ENCODE data around the gene COLQ.
A peak's percentile ranks its signal among the peaks of the same experiment; 100 is the strongest.
"Not testable (repeated sequence)": the region's sequence is repeated elsewhere in the genome, so short reads cannot be mapped to it uniquely, and the experiment has no call there.

COLQ gene

DNA sequence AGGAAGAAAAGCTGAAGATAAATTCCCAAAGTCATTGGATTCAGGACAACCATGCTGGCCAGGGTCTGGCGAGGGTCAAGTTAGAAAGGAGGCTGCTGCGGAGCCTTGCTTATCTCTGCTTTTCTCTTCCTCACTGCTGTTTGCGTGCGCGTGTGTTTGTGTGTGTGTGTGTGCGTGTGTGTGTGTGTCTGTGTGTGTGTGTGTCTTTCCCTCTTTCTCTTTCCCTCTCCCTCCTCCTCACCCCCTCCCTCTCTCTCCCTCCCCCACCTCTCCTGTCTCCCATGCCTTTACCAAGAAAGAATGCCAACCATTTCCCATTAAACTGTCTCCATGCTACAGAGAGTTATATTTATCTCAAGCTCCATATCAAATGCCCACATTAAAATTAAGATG lies at the start of gene COLQ:
Gene COLQ (minus strand): TSS at position 134 of the 393 bp plus-strand sequence. CDS start 81 bp downstream, at position 53.
- no peak for DNase-seq (ENCODE audit: low read depth in 4 of 4, low spot score in 1 of 4)

DNA sequence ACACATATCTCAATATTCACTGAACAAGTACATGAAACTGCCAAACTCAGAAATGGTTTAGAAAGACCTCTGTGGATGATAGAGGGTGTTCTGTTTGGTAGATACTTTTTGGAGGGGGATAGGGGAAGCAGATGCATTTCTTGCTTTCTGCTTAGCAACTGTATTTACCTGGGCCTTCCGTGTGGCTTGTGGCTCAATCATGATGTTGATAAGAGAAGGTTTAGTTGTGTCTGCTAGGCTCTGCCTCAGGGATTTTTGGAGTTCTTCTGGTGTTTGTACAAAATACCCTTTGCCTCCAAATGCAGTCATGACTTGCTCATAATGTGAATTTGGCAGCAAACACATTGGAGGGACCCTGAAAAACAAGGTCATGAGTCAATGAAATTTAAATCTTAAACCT lies 41.7 kb upstream of the COLQ start:
- no peak for DNase-seq (ENCODE audit: low read depth in 4 of 4, low spot score in 1 of 4)

GRCh38 chr3:15562560-15562959 lies 41.1 kb upstream of the COLQ start:
- no peak for DNase-seq (ENCODE audit: low read depth in 4 of 4, low spot score in 1 of 4)

GRCh38 chr3:15558581-15558980 lies 37.1 kb upstream of the COLQ start:
- DNase-seq (ENCODE audit: low read depth in 4 of 4, low spot score in 1 of 4), result no peak

- peak in 2 of 4 experiments; percentile 11 to 26 for DNase-seq (ENCODE audit: low read depth in 4 of 4, low spot score in 1 of 4)
These were observed 36.0 kb upstream of the COLQ start for GRCh38 chr3:15557511-15557946.

DNA sequence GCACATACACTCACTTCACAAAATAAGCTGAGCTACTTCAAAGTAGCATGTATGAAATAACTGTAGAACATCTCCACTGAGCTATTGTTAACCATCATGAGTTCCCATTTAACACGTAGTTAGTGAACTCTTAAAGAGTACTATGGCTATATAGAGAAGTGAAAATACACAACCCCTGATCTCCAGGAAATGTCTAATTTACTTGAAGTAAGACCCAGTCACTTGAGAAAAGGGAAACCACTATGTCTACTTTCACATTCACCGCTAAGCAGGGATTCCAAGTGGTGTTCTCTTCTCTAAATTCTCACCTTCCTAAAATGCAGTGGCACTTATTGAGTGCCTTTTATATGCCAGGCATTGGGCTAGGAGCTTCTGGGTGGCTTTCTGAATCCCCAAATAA lies 35.0 kb upstream of the COLQ start:
- DNase-seq (ENCODE audit: low read depth in 4 of 4, low spot score in 1 of 4), result no peak

DNA sequence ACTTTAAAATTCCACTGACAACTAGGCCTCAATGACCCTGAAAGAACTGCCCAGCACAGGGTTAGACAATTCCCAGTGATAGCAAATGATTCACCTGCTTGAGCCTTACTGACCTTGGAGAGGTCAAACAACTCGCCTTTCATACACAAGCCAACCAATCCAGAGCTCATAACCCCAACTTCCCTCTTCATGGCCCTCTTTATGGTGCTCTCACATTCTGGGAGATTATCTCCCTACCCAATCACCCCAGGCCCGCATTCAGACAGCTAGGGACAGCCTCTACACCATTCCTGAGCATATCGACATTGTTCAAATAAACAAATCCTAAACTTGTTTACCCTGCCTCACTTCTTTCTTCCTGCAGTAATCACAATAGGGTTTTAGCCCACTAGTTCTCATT lies 32.2 kb upstream of the COLQ start:
- DNase-seq (ENCODE audit: low read depth in 4 of 4, low spot score in 1 of 4), result no peak

- no peak for DNase-seq (ENCODE audit: low read depth in 4 of 4, low spot score in 1 of 4)
These were observed 30.4 kb upstream of the COLQ start for GRCh38 chr3:15551902-15552301.

GRCh38 chr3:15549846-15550245 lies 28.3 kb upstream of the COLQ start:
- DNase-seq (ENCODE audit: low read depth in 4 of 4, low spot score in 1 of 4), result no peak

DNA sequence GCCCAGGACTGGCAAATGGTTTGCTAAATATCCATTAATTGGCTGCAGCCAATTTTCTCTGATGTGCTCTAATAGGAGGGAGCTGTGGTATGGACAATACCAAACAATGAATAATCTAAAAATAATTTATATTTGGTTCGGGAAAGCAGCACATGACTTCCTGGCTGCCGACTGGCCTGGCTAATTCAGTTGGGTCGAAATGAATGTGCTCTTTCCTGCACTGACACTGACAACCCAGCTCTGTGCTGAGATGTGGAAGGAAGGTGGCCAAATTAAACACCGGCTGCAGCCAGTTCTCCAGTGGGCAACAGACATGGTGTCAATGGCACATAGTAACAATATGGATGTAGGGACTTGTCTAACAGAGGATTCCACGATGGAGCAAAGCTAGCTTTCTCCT lies 21.1 kb upstream of the COLQ start:
- no peak for DNase-seq (ENCODE audit: low read depth in 4 of 4, low spot score in 1 of 4)

DNA sequence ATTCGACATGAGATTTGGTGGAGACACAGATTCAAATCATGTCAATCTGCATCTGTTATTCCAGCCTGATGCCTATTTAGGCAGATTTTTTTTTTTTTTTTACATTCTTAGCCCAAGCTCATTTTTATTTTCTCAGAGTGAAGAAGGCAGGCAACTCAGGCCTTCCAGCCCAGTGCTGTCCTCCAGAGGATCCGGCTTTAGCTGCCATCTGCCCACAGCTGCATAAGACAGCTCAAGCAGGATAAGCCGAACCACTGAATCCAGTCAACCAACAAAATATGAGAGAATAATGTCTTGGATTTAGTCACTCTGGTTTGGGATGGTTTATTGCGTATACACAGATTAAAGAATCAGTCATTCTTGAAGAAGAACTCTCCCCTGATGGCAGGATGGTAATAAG lies 19.9 kb upstream of the COLQ start:
- DNase-seq (ENCODE audit: low read depth in 4 of 4, low spot score in 1 of 4), result no peak

DNA sequence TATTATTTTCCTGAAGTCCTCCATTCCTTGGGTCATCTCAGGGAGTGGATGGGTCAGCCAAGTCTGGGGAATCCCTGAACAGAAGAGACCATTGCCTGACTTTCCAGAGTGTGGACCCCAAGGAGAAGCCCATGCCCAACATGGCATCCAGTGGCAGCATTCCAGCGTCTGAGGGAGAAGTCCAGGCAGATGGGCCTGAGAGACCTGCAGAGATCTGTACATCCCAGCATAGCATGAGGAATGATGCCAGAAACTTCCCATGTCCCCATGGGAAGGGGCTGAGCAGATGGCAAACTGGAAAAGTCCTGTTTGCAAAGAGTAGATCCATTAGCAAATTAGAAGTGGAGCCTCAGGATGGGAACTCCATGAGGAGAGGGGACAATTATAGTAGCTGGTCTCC lies 17.6 kb upstream of the COLQ start:
- DNase-seq (ENCODE audit: low read depth in 4 of 4, low spot score in 1 of 4), result no peak

- no peak for DNase-seq (ENCODE audit: low read depth in 4 of 4, low spot score in 1 of 4)
These were observed 16.8 kb upstream of the COLQ start for GRCh38 chr3:15538345-15538744.

GRCh38 chr3:15536856-15537255 lies 15.3 kb upstream of the COLQ start:
- DNase-seq (ENCODE audit: low read depth in 4 of 4, low spot score in 1 of 4), result no peak

DNA sequence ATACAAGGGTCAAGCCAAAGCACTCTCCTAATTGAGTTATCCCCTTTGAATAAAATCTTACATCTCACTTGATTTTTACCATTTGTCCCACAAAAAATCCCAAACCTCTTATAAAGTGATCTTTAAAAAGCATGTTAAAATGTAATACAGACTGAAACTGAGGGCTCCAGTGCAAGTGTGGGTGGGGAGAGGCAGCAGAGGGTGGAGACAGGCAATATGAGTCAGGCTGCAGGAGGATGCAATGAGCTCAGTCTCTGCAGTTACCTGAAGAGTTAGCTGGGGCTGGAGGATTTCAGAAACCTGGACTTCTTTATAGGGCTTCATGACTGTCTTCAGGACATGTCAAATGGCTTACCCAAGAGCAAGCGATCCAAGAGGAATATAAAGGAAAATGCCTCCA lies 14.2 kb upstream of the COLQ start:
- peak in 3 of 4 experiments; percentile 10 to 30 (median 26) for DNase-seq (ENCODE audit: low read depth in 4 of 4, low spot score in 1 of 4)

- DNase-seq (ENCODE audit: low read depth in 4 of 4, low spot score in 1 of 4), result not testable (repeated sequence)
These were observed 11.1 kb upstream of the COLQ start for GRCh38 chr3:15532614-15533013.

GRCh38 chr3:15531346-15531745 lies 9.8 kb upstream of the COLQ start:
- no peak for DNase-seq (ENCODE audit: low read depth in 4 of 4, low spot score in 1 of 4)

GRCh38 chr3:15528854-15529537 lies 7.5 kb upstream of the COLQ start:
- no peak for DNase-seq (ENCODE audit: low read depth in 4 of 4, low spot score in 1 of 4)

GRCh38 chr3:15527031-15527459 lies 5.5 kb upstream of the COLQ start:
- no peak for DNase-seq (ENCODE audit: low read depth in 4 of 4, low spot score in 1 of 4)

DNA sequence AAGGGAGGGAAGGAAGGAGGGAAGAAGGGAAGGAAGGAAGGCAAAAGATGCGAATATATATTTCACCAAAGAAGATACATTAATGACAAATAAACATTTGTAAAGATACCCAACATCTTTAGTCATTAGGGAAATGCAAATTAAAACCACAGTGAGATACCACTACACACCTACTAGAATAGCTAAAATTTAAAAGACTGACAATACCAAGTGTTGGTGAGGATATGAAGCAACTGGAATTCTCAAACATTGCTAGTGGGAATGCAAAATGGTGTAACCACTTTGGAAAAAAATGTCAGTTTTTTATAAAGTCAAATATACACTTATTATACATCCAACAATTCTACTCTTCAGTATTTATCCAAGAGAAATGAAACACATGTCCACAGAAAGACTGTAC lies 4.3 kb upstream of the COLQ start:
- DNase-seq (ENCODE audit: low read depth in 4 of 4, low spot score in 1 of 4), result no peak

DNA sequence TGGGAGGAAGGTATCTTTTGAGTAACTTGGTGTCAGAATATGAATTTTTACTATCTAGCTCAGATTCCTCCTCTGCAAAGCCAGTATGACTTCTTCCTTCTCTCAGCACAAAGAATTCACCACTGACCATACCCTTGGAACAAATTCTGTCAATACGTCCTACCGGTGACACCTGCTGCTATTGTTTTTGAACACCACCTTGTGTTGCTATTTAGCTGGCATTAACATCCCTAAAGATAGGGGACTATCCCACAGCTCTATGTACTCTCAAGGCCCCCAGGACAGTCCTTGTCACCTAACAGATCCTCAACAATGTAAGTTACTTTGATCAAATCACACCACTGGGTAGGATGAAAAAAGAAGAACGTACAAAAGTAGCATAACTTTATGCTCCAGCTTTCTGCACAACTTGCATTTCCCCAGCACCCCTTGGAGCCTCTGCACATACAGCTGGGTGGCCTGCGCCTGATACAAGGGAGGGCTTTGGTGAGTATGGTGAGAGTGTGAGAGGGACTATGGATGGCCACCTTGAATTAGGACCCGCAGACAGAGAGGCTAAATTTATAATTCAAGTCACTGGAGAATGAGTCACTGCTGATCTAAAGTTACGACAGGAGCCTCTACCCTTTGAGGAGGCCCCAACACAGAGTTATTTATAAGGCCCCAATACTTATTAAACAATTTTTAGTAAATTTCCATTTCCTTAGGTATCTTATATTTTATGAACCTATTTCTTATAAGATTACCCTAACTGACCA lies 2.3 kb upstream of the COLQ start:
- DNase-seq (ENCODE audit: low read depth in 4 of 4, low spot score in 1 of 4), result no peak

DNA sequence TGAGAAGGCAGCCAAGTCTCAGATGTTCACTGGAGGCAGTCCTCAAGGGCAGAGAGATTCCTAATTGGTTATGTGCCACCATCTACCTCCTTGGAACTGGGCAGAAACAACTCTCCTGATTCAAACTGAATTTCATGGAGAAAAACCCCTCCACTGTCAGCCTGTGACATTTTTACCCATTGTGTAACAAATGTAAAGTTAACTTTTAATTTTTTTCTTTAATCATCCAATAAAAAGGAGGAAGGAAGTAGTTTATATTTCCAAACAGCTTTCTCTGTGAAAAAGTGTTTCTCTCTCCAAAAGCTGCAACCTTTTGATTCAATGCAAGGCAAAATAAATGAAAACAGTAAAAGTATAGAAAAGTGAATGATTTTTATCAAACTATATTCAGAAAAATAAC lies 510 bp upstream of the COLQ start:
- DNase-seq (ENCODE audit: low read depth in 4 of 4, low spot score in 1 of 4), result no peak

Data from stimulated activated CD4-positive, alpha-beta T cell treated with anti-CD3 and anti-CD28 coated beads, Interleukin-1b, Interleukin-23, amount 100 ng/mL, for 24 hours (primary cell).